ENCODE results near the gene MAU2. TPM values are rescaled to one million over a fixed set of nuclear protein-coding genes. Genes with fewer than 3 reads are reported as not detected.
"Not testable (repeated sequence)": the region's sequence is repeated elsewhere in the genome, so short reads cannot be mapped to it uniquely, and the experiment has no call there.

The MAU2 gene
- total RNA-seq, 4 donors from 2014 or later, result 59.5 to 220 (median 77.6) TPM

DNA sequence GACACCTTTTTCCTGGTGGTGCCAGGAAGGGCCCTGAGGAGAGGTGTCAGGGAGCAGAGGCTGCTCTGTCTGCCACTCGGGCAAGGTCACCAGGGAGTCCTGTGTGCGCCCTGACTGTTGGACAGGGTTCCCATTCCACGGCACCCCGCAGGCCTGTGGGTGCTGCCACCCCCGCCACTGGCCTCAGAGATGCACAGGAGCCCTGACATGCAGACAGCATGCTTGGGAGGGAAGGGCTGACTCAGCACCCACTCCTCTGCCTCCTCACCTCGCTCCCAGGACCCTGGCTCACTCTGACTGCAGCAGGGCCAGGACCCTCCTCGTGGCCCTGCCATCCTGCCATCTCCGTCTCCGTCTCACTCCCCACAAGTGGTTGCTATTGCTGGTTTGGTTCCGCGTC lies 25.3 kb downstream of the MAU2 start:
- no peaks in the 10 kb centered on the region for H3K4me1 ChIP-seq
- H3K9me3 ChIP-seq, result no peaks in the 10 kb centered on the region
- TF ChIP-seq EP300 (IDR thresholded peaks at IDR 0.05), result no peak
- TF ChIP-seq POLR2A (IDR thresholded peaks at IDR 0.05), result no peak
- TF ChIP-seq POLR2AphosphoS5 (IDR thresholded peaks at IDR 0.05), result no peak
- TF ChIP-seq, protein P1, sequence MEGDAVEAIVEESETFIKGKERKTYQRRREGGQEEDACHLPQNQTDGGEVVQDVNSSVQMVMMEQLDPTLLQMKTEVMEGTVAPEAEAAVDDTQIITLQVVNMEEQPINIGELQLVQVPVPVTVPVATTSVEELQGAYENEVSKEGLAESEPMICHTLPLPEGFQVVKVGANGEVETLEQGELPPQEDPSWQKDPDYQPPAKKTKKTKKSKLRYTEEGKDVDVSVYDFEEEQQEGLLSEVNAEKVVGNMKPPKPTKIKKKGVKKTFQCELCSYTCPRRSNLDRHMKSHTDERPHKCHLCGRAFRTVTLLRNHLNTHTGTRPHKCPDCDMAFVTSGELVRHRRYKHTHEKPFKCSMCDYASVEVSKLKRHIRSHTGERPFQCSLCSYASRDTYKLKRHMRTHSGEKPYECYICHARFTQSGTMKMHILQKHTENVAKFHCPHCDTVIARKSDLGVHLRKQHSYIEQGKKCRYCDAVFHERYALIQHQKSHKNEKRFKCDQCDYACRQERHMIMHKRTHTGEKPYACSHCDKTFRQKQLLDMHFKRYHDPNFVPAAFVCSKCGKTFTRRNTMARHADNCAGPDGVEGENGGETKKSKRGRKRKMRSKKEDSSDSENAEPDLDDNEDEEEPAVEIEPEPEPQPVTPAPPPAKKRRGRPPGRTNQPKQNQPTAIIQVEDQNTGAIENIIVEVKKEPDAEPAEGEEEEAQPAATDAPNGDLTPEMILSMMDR (IDR thresholded peaks at IDR 0.05), result no peak
- no peak overlapping the region for H3K27ac ChIP-seq
- H3K27me3 ChIP-seq, result no peaks in the 10 kb centered on the region
- no peak for DNase-seq (ENCODE audit: low spot score in 2 of 2)
- H3K36me3 ChIP-seq, result peaks cover 98% of the 10 kb centered on the region
- H3K4me3 ChIP-seq, result no peak overlapping the region
- 85% methylated on average over 10 of the region's 11 CpGs for WGBS

DNA sequence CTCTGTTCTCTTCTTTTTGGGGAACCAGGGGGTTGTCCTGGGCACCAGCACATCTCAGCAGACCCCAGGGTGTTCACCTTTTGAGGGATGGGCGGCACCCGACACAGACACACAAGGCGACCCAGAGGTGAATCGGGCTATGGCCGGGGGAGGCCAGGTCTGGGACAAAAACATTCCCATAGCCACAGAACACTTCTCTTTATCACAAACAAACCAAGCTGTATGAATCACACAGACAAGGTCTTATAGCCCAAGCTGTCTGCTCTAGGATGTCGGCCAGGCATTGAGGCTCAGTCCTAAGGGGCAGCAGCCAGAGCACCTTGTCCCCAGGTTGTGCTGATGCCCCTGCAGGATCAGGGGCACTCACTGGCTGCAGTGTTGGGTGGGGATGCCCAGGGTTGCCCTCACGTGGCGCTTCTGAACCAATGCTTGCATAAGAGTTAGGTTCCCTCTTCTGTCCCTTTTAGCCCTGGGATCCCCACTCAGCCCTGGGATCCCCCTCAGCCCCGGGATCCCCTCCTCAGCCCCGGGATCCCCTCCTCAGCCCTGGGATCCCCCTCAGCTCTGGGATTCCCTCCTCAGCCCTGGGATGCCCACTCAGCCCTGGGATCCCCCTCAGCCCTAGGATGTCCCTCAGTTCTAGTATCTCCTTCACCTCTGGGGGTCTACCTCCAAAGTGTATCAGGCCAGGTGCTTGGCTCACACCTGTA lies 26.9 kb downstream of the MAU2 start:
- H3K27ac ChIP-seq, result no peak overlapping the region
- no peaks in the 10 kb centered on the region for H3K4me1 ChIP-seq
- peaks cover 96% of the 10 kb centered on the region for H3K36me3 ChIP-seq
- H3K27me3 ChIP-seq, result no peaks in the 10 kb centered on the region
- H3K4me3 ChIP-seq, result no peak overlapping the region
- DNase-seq (ENCODE audit: low spot score in 2 of 2), result no peak
- no peak for TF ChIP-seq POLR2AphosphoS5 (IDR thresholded peaks at IDR 0.05)
- TF ChIP-seq, protein P1 (IDR thresholded peaks at IDR 0.05), result no peak
- TF ChIP-seq EP300 (IDR thresholded peaks at IDR 0.05), result no peak
- whole genome bisulfite sequencing, result 90% methylated on average over 8 of the region's 10 CpGs
- H3K9me3 ChIP-seq, result no peaks in the 10 kb centered on the region

DNA sequence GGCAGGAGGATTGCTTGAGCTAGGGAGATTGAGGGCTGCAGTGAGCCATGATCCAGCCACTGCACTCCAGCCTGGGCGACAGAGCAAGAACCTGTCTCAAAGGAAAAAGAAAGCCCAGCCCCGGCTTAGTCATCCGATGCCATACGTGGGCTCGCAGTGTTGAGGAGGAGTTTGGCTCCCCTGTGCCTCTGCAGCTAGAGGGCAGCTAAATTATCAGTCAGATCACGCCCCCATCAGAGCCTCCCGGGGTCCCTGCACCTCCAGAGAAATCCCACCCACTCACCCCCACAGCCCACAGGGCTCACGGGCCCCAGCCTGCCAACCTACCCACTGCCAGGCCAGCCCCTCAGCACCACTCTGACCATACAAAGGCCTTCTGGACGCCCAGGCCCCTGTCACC lies 27.6 kb downstream of the MAU2 start:
- Histone ChIP-seq H3K9me3 (no peaks in the 10 kb centered on the region), H3K4me3 (no peak overlapping the region), H3K27ac (no peak overlapping the region), H3K36me3 (peaks cover 96% of the 10 kb centered on the region), H3K4me1 (no peaks in the 10 kb centered on the region), H3K27me3 (no peaks in the 10 kb centered on the region)
- 62% methylated on average over 6 of the region's 9 CpGs for WGBS
- DNase-seq (ENCODE audit: low spot score in 2 of 2), result no peak
- no peak for TF ChIP-seq POLR2AphosphoS5 (IDR thresholded peaks at IDR 0.05)
- no peak for TF ChIP-seq EP300 (IDR thresholded peaks at IDR 0.05)
- no peak for TF ChIP-seq POLR2A (IDR thresholded peaks at IDR 0.05)
- TF ChIP-seq, protein P1 (IDR thresholded peaks at IDR 0.05), result no peak

DNA sequence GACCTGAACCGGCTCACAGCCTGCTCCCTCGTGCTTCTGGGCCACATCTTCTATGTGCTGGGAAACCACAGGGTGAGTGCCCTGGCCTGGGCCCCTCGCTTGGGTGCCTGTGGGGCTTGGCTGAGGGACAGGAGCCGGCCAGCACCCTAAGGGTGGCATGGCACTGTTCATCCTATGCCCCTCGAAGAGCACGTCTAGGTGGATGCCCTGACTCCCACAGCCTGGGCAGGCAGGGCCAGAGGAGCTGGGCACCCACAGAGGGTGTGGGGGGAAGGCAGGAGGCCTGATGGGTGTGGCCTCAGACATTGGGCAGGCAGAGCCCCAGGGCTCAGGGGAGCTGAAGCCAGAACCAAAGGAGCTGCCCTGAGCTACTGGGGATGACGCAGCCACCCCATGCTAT lies 28.7 kb downstream of the MAU2 start:
- TF ChIP-seq, protein P1 (IDR thresholded peaks at IDR 0.05), result no peak
- TF ChIP-seq EP300 (IDR thresholded peaks at IDR 0.05) (no peak), POLR2AphosphoS5 (IDR thresholded peaks at IDR 0.05) (no peak), POLR2A (IDR thresholded peaks at IDR 0.05) (no peak)
- DNase-seq (ENCODE audit: low spot score in 2 of 2), result no peak
- no peaks in the 10 kb centered on the region for H3K9me3 ChIP-seq
- no peak overlapping the region for H3K27ac ChIP-seq
- no peaks in the 10 kb centered on the region for H3K4me1 ChIP-seq
- H3K4me3 ChIP-seq, result no peak overlapping the region
- H3K27me3 ChIP-seq, result no peaks in the 10 kb centered on the region
- peaks cover 96% of the 10 kb centered on the region for H3K36me3 ChIP-seq
- 96% methylated on average over 3 of the region's 7 CpGs for WGBS

DNA sequence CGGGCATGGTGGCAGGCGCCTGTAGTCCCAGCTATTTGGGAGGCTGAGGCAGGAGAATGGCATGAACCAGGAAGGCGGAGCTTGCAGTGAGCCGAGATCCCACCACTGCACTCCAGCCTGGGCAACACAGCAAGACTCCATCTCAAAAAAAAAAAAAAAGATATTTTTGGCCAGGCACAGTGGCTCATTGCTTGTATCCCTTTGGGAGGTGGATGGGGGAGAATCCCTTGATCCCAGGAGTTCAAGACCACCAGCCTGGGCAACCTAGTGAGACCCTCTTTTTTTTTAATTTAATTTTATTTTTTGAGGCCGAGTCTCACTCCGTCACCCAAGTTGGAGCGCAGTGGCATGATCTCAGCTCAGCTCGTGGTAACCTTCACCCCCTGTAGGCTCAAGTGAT lies 30.1 kb downstream of the MAU2 start:
- H3K9me3 ChIP-seq; H3K27ac ChIP-seq; H3K4me1 ChIP-seq; DNase-seq (ENCODE audit: low spot score in 2 of 2); H3K4me3 ChIP-seq; H3K27me3 ChIP-seq: not testable (repeated sequence)
- peaks cover 96% of the 10 kb centered on the region for H3K36me3 ChIP-seq
- WGBS, result 95% methylated on average over 8 of the region's 8 CpGs

DNA sequence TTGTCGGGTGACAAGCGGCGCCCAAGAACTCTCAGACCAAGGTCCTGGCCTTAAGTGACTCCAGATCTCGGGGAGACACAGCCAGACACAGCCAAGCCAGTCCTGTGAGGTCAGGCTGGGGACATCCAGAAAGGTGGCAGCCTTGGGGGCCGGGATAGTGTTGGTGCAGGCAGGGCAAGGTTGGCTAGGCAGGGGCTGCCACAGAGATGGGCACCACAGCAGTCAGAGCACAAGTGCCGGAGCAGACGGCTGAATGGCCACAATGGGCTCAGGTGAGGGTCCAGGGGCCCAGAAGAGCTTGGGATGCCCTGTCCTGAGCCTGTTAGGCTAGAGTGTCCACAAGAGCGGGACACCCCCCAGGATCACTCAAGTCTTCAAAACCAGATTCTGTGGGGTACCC lies 32.2 kb downstream of the MAU2 start:
- H3K9me3 ChIP-seq, result no peaks in the 10 kb centered on the region
- no peaks in the 10 kb centered on the region for H3K4me1 ChIP-seq
- H3K4me3 ChIP-seq, result no peak overlapping the region
- peaks cover 96% of the 10 kb centered on the region for H3K36me3 ChIP-seq
- H3K27me3 ChIP-seq, result no peaks in the 10 kb centered on the region
- H3K27ac ChIP-seq, result no peak overlapping the region
- DNase-seq (ENCODE audit: low spot score in 2 of 2), result no peak
- TF ChIP-seq POLR2A (IDR thresholded peaks at IDR 0.05), result no peak
- TF ChIP-seq, protein P1 (IDR thresholded peaks at IDR 0.05), result no peak
- no peak for TF ChIP-seq POLR2AphosphoS5 (IDR thresholded peaks at IDR 0.05)
- no peak for TF ChIP-seq EP300 (IDR thresholded peaks at IDR 0.05)
- WGBS, result 93% methylated on average over 3 of the region's 8 CpGs
